Uterus (tissue), 4 donors: Measurements from ENCODE around the gene CPLX1. TPM values are rescaled to one million over a fixed set of nuclear protein-coding genes. Genes with fewer than 3 reads are reported as not detected.

Experiments used
- DNase-seq, 2 donors: peaks; one replicate each; pipeline ENCODE4 v3.0.0-alpha.2; 2019 to 2020
- H3K27ac ChIP-seq, 2 donors: fragments of 200-600 bp; sonication (generic); 1 replicate in 1 of 2; 2 replicates in 1 of 2; pipeline ENCODE4 v1.5.1; 2016 to 2018
- H3K27me3 ChIP-seq, 2 donors: fragments of 200-600 bp; sonication (generic); one replicate each; pipeline ENCODE4 v1.5.1; 2018 to 2019; ENCODE audit warnings: control low read depth in 1 of 2
- H3K36me3 ChIP-seq, 2 donors: fragments of 200-600 bp; sonication (generic); one replicate each; pipeline ENCODE4 v1.5.1; 2019; ENCODE audit warnings: control low read depth in 1 of 2
- H3K4me1 ChIP-seq, 2 donors: fragments of 200-600 bp; sonication (generic); one replicate each; pipeline ENCODE4 v1.5.1; 2018 to 2019; ENCODE audit warnings: control low read depth in 1 of 2
- H3K4me3 ChIP-seq, 2 donors: fragments of 200-600 bp; sonication (generic); 1 replicate in 1 of 2; 2 replicates in 1 of 2; pipeline ENCODE4 v1.5.1; 2018 to 2019; ENCODE audit warnings: mild to moderate bottlenecking in 1 of 2
- H3K9me3 ChIP-seq, 2 donors: fragments of 200-600 bp; sonication (generic); one replicate each; pipeline ENCODE4 v1.5.1; 2019; ENCODE audit warnings: control low read depth in 1 of 2
- POLR2A ChIP-seq, 2 donors: fragments of 450-650 bp; IDR thresholded peaks; one replicate each; pipeline ENCODE4 v1.6.1; 2016; ENCODE audit warnings: antibody characterized with exemption in 2 of 2, mild to moderate bottlenecking in 1 of 2, moderate library complexity in 1 of 2
- intact Hi-C: fragments of 100-400 bp; cut with DNase I; formaldehyde crosslinking; loops from one replicate; pipeline ENCODE4 v1.15.1; 2023; ENCODE audit warnings: low total_unique reads
- total RNA-seq, 4 donors: library from RNA; depleted of rRNA in 3 of 4; stranded (reverse); fragments of >200 nt in 3 of 4; gene quantifications; one replicate each; pipeline versions ENCODE4 v1.1.0 to v1.2.4, GENCODE V29; 2014 to 2023
- TF ChIP-seq, protein P1 (sequence below), 4 experiments: fragments of 200-600 bp in 2 of 4; fragments of 450-650 bp in 2 of 4; sonication (generic) in 2 of 4; IDR thresholded peaks; one replicate each; pipeline ENCODE4 v1.5.1; 2016 to 2019; ENCODE audit warnings: antibody characterized with exemption in 4 of 4, mild to moderate bottlenecking in 2 of 4, moderate library complexity in 1 of 4
- donor health status: DM: yes; HTN: yes; CAD: no.

CPLX1 gene
- total RNA-seq, 4 donors from 2014 or later, result 0.14 to 15.1 (median 2.0) TPM

DNA sequence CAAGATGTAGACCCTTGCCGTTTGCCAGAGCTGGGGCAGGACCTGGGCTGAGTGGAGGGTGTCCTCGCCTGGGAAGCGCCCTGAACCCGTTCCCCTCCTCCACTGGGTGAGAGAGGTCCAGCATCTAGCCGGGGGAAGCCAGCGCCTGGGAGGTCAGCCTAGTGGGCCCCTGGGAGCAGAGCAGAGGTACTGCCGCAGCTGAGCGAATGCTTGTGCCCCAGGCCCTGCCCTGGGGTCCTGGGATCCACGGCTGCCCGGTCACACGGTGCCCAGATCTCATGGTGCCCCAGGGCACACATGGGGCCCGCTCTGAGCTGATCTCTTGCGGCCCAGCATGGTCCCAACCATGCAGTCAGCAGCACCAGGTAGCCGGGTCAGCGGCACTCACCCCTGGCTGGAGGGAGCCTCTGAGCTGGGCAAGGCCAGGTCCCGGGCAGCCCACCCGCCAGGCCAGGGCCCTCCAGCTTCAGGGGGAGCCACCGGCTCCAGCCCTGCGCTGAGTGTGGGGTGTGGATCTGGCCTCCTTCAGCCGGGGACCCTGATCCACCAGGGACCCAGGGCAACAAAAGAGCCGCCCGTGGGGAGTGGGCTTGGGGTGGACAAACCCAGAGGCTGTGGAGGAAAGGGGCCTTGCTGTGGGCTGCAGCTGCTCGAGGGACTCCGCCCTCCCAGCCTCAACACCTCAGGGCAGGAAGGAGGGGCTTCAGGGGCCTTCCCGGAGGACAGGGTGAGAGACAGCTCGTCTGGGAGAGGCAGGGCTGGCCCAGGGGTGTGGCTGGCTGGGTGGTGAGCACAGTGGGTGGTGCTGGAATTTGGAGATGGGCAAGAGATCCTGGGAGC, 4.1 kb upstream of the CPLX1 start:
- TF ChIP-seq, protein P1, sequence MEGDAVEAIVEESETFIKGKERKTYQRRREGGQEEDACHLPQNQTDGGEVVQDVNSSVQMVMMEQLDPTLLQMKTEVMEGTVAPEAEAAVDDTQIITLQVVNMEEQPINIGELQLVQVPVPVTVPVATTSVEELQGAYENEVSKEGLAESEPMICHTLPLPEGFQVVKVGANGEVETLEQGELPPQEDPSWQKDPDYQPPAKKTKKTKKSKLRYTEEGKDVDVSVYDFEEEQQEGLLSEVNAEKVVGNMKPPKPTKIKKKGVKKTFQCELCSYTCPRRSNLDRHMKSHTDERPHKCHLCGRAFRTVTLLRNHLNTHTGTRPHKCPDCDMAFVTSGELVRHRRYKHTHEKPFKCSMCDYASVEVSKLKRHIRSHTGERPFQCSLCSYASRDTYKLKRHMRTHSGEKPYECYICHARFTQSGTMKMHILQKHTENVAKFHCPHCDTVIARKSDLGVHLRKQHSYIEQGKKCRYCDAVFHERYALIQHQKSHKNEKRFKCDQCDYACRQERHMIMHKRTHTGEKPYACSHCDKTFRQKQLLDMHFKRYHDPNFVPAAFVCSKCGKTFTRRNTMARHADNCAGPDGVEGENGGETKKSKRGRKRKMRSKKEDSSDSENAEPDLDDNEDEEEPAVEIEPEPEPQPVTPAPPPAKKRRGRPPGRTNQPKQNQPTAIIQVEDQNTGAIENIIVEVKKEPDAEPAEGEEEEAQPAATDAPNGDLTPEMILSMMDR (IDR thresholded peaks at IDR 0.05), result no peak
- no peak for TF ChIP-seq POLR2A (IDR thresholded peaks at IDR 0.05)
- Histone ChIP-seq H3K27me3 (peaks cover 10 to 13% of the 10 kb centered on the region in 2 donors), H3K4me3 (no peak overlapping the region), H3K4me1 (peaks cover 0 to 12% of the 10 kb centered on the region in 2 donors), H3K9me3 (peaks cover 0 to 4% of the 10 kb centered on the region in 2 donors), H3K36me3 (no peaks in the 10 kb centered on the region), H3K27ac (no peak overlapping the region)
- intact Hi-C loops, result no loop called here
- no peak for DNase-seq

DNA sequence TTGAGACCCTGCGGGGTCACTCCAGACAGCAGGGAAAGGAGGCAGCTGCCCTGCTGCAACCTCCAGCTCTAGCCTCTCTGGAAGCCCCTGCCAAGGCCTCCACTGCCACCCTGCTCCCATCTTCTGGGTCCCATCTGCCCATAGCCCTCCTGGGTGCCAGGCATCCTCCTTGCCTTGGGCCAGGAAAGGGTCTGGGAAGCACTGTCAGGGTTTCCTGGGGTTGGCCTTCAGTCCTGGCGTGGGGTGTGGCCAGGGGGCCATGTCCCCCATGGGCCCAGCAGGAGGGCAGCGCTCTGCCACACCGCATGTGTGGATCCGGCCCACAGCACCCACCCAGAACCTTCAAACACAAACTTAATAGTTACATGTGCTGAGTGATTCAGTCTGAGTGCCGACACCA, 3.4 kb upstream of the CPLX1 start:
- DNase-seq, result no peak
- TF ChIP-seq, protein P1 (IDR thresholded peaks at IDR 0.05), result no peak
- no peak for TF ChIP-seq POLR2A (IDR thresholded peaks at IDR 0.05)
- peaks cover 17 to 19% of the 10 kb centered on the region in 2 donors for H3K27me3 ChIP-seq

DNA sequence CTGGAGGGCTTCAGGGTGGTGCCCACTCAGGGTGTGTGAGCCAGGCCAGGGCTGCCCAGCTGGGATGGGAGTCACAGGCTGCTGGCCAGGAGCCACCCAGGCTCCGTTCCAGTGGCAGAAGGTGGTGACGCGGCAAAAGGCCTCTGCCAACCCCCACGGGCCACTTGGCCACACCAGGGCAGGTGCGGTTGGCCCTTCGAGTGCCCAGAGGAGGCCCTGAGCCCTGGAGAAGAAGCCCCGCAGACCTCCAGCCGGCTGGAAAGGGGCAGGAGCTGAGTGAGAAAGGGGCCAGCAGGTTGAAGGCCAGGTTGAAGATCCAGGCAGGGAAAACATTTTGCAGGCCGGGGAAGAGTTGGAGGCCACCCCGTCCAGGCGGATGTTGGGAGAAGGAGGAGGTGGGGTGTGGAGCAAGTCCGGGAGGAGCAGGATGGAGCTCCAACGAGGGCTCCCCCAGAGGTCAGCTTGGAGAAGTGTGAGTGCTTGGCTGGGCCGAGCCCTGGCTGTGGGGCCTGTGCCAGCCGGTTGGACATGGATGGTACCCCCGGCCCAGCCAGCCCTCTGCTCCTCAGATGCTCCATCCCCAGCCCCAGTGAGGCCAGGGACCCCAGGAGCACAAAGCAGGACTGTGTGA, 2.8 kb upstream of the CPLX1 start:
- Histone ChIP-seq H3K27ac (no peak overlapping the region), H3K36me3 (no peaks in the 10 kb centered on the region), H3K4me3 (no peak overlapping the region), H3K4me1 (peaks cover 0 to 12% of the 10 kb centered on the region in 2 donors), H3K27me3 (peaks cover 17 to 24% of the 10 kb centered on the region in 2 donors), H3K9me3 (peaks cover 0 to 4% of the 10 kb centered on the region in 2 donors)
- TF ChIP-seq, protein P1 (IDR thresholded peaks at IDR 0.05), result no peak
- no peak for TF ChIP-seq POLR2A (IDR thresholded peaks at IDR 0.05)
- intact Hi-C loops, result no loop called here
- DNase-seq, result no peak

More for the DNA sequence above, 3.4 kb upstream of the CPLX1 start:
- H3K27ac ChIP-seq, result no peak overlapping the region
- peaks cover 0 to 12% of the 10 kb centered on the region in 2 donors for H3K4me1 ChIP-seq
- H3K9me3 ChIP-seq, result peaks cover 0 to 4% of the 10 kb centered on the region in 2 donors
- intact Hi-C loops, result no loop called here
- no peaks in the 10 kb centered on the region for H3K36me3 ChIP-seq
- H3K4me3 ChIP-seq, result no peak overlapping the region

DNA sequence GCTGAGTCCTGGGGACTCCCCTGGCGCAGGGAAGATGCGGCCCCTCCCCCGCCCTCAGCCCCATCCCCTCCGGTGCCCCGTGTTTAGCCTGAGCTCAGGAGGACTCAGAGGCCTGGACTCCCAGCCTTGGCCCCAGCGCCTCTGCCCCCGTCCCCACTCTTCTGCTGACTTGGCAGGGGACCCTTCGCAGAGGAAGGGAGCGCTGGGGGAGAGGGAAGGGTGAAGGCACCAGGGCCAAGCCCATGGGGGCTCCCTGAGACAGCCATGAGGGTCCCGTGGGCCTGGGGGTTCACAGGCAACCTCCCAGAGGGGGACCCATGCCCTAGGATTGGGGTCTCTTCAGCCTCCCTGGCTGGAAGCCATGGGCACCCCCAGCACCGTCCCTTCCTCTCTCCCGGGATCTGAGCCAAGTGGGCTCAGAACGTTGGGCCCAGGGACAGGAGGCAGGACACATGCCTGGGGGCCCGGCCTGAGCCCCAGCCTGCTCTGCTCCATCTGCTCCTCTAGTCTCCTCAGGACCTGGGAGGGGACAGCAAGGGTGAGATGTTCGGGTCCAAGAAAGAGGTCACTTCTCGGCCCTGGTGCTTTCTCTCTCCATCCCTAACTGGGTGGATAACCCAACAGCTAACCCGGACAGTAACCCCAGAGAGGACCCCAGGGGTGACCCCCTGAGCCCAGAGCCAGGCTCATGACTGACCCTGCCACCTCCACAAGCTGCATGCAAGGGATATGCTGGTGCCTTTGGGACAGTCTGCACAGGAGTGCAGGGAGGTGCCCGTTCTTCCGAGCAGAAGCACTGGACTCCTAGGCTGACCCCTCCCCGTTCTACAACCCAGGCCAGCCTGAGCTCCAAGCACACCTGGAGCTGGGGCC, 1.5 kb upstream of the CPLX1 start:
- intact Hi-C loops, result no loop called here
- peaks cover 17 to 25% of the 10 kb centered on the region in 2 donors for H3K27me3 ChIP-seq
- H3K4me3 ChIP-seq, result no peak overlapping the region
- H3K27ac ChIP-seq, result no peak overlapping the region
- TF ChIP-seq, protein P1 (IDR thresholded peaks at IDR 0.05), result no peak
- TF ChIP-seq POLR2A (IDR thresholded peaks at IDR 0.05), result no peak
- H3K9me3 ChIP-seq, result peaks cover 0 to 4% of the 10 kb centered on the region in 2 donors
- no peak for DNase-seq
- peaks cover 0 to 12% of the 10 kb centered on the region in 2 donors for H3K4me1 ChIP-seq
- no peaks in the 10 kb centered on the region for H3K36me3 ChIP-seq
